ENCODE data around the gene CACTIN. TPM values are rescaled to one million over a fixed set of nuclear protein-coding genes. Genes with fewer than 3 reads are reported as not detected.
A peak's percentile ranks its signal among the peaks of the same experiment; 100 is the strongest.
"Not testable (repeated sequence)": the region's sequence is repeated elsewhere in the genome, so short reads cannot be mapped to it uniquely, and the experiment has no call there.

The CACTIN gene
- total RNA-seq, 1 experiment from 2014 or later = 36.3 TPM

DNA sequence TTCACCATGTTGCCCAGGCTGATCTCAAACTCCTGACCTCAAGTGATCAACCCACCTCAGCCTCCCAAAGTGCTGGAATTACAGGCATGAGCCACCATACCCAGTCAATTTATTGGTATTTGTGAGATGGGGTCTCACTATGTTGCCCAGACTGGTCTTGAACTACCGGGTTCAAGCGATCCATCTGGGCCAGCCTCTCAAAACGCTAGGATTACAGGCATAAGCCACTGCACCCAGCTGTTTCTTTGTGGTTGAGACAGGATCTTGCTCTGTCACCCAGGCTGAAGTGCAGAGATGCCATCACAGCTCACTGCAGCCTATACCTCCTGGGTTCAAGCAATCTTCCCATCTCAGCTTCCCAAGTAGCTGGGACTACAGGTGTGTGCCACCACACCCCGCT is 44.8 kb downstream of the CACTIN start:
- POLR2A ChIA-PET (ENCODE audit: low non-redundant PET); H3K4me1 ChIP-seq (ENCODE audit: insufficient read depth, low read length, poor library complexity, severe bottlenecking); H3K27me3 ChIP-seq (replicated peaks; ENCODE audit: insufficient read depth, low read depth, low read length, poor library complexity); CTCF ChIA-PET; H3K27ac ChIP-seq (ENCODE audit: low read depth, low read length, poor library complexity, severe bottlenecking); DNase-seq (ENCODE audit: low spot score); intact Hi-C loops (cut with micrococcal nuclease; ENCODE audit: unreplicated experiment); H3K4me3 ChIP-seq (ENCODE audit: low read depth, low read length, poor library complexity, severe bottlenecking); H3K9me3 ChIP-seq (ENCODE audit: low read depth, low read length, poor library complexity, severe bottlenecking); H3K36me3 ChIP-seq (ENCODE audit: insufficient read depth, low read length, poor library complexity, severe bottlenecking); BruUV-seq (replicated peaks): not testable (repeated sequence)

GRCh38 chr19:3580156-3580934 is 46.2 kb downstream of the CACTIN start:
- peaks cover 4% of the 10 kb centered on the region for H3K36me3 ChIP-seq (ENCODE audit: insufficient read depth, low read length, poor library complexity, severe bottlenecking)
- H3K4me1 ChIP-seq (ENCODE audit: insufficient read depth, low read length, poor library complexity, severe bottlenecking) = peaks cover 15% of the 10 kb centered on the region
- no peak overlapping the region for H3K27ac ChIP-seq (ENCODE audit: low read depth, low read length, poor library complexity, severe bottlenecking)
- BruUV-seq (replicated peaks) = no TSS peak
- no peak for TF ChIP-seq EZH2 (IDR thresholded peaks at IDR 0.05; ENCODE audit: borderline replicate concordance, low read depth, low read length, poor library complexity, severe bottlenecking)
- TF ChIP-seq, protein P1, sequence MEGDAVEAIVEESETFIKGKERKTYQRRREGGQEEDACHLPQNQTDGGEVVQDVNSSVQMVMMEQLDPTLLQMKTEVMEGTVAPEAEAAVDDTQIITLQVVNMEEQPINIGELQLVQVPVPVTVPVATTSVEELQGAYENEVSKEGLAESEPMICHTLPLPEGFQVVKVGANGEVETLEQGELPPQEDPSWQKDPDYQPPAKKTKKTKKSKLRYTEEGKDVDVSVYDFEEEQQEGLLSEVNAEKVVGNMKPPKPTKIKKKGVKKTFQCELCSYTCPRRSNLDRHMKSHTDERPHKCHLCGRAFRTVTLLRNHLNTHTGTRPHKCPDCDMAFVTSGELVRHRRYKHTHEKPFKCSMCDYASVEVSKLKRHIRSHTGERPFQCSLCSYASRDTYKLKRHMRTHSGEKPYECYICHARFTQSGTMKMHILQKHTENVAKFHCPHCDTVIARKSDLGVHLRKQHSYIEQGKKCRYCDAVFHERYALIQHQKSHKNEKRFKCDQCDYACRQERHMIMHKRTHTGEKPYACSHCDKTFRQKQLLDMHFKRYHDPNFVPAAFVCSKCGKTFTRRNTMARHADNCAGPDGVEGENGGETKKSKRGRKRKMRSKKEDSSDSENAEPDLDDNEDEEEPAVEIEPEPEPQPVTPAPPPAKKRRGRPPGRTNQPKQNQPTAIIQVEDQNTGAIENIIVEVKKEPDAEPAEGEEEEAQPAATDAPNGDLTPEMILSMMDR (conservative IDR thresholded peaks at IDR 0.05; ENCODE audit: low read depth, low read length) = no peak
- no peaks in the 10 kb centered on the region for H3K9me3 ChIP-seq (ENCODE audit: low read depth, low read length, poor library complexity, severe bottlenecking)
- no peak for DNase-seq (ENCODE audit: low spot score)
- ChIA-PET POLR2A (ENCODE audit: low non-redundant PET) (no interaction called here), CTCF (no interaction called here)
- no peaks in the 10 kb centered on the region for H3K27me3 ChIP-seq (replicated peaks; ENCODE audit: insufficient read depth, low read depth, low read length, poor library complexity)
- intact Hi-C loops (cut with micrococcal nuclease; ENCODE audit: unreplicated experiment) = no loop called here
- H3K4me3 ChIP-seq (ENCODE audit: low read depth, low read length, poor library complexity, severe bottlenecking) = no peak overlapping the region

DNA sequence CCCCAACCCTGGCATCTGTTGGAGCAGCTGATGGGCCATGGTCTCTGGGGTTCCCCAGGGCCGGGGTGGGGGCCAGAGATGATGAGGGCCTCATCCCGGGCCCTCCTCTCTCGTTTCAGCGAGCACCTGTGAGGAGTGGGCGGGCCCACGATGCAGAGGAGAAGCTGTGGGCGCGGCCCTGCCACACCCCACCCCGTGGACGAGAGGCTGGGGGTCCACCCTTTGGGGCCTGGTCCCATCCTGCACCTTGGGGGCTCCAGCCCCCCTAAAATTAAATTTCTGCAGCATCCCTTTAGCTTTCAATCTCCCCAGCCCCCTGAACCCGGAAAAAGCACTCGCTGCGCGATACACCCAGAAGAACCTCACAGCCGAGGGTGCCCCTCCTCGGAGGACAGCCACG is 48.2 kb downstream of the CACTIN start:
- BruUV-seq (replicated peaks) = TSS peak; percentile 54
- intact Hi-C loops (cut with micrococcal nuclease; ENCODE audit: unreplicated experiment) = no loop called here
- ChIA-PET POLR2A (ENCODE audit: low non-redundant PET) (no interaction called here), CTCF (interaction anchor here (0.6 kb wide), 1 partner anchor 154 kb away, joined by 3 read pairs; no protein-coding TSS in a partner anchor)
- Histone ChIP-seq H3K4me3 (ENCODE audit: low read depth, low read length, poor library complexity, severe bottlenecking) (no peak overlapping the region), H3K36me3 (ENCODE audit: insufficient read depth, low read length, poor library complexity, severe bottlenecking) (peaks cover 15% of the 10 kb centered on the region), H3K27me3 (replicated peaks; ENCODE audit: insufficient read depth, low read depth, low read length, poor library complexity) (no peaks in the 10 kb centered on the region), H3K4me1 (ENCODE audit: insufficient read depth, low read length, poor library complexity, severe bottlenecking) (peaks cover 16% of the 10 kb centered on the region), H3K27ac (ENCODE audit: low read depth, low read length, poor library complexity, severe bottlenecking) (no peak overlapping the region), H3K9me3 (ENCODE audit: low read depth, low read length, poor library complexity, severe bottlenecking) (no peaks in the 10 kb centered on the region)
- no peak for DNase-seq (ENCODE audit: low spot score)
- no peak for TF ChIP-seq EZH2 (IDR thresholded peaks at IDR 0.05; ENCODE audit: borderline replicate concordance, low read depth, low read length, poor library complexity, severe bottlenecking)
- TF ChIP-seq, protein P1 (conservative IDR thresholded peaks at IDR 0.05; ENCODE audit: low read depth, low read length) = no peak

All from A673 (cell line).